Neural cell (in vitro differentiated cells): Measurements from ENCODE around the gene IDE. TPM values are rescaled to one million over a fixed set of nuclear protein-coding genes. Genes with fewer than 3 reads are reported as not detected.

ENCODE experiments used
- H2AFZ ChIP-seq: fragments of 200-600, 300-800 bp; sonication (generic), shearing (Covaris generic); 2 replicates; pipeline ENCODE4 v1.6.0; 2014; ENCODE audit warnings: low read depth, mild to moderate bottlenecking, antibody characterized with exemption, low read length, moderate library complexity
- H3F3A ChIP-seq: fragments of 200-600 bp; shearing (Covaris generic); 2 replicates; pipeline ENCODE4 v1.6.1; 2016; ENCODE audit warnings: mild to moderate bottlenecking, moderate library complexity, mixed read lengths, antibody characterized with exemption, low read length; ENCODE audit not compliant: insufficient read depth, poor library complexity, severe bottlenecking
- H3K27ac ChIP-seq: fragments of 200-600, 300-800 bp; sonication (generic), shearing (Covaris generic); 2 replicates; pipeline ENCODE4 v1.5.1; 2014; ENCODE audit warnings: mild to moderate bottlenecking, low read length, moderate library complexity
- H3K27me3 ChIP-seq: fragments of 300-800, 200-600 bp; sonication (generic), shearing (Covaris generic); 2 replicates; pipeline ENCODE4 v1.6.0; 2014; ENCODE audit warnings: mild to moderate bottlenecking, low read depth, low read length, moderate library complexity; ENCODE audit not compliant: insufficient read depth
- H3K36me3 ChIP-seq: fragments of 300-800, 200-600 bp; sonication (generic), shearing (Covaris generic); 2 replicates; pipeline ENCODE4 v1.5.1; 2014; ENCODE audit warnings: mild to moderate bottlenecking, antibody characterized with exemption, low read length, moderate library complexity; ENCODE audit not compliant: insufficient read depth
- H3K4me2 ChIP-seq: fragments of 300-800, 200-600 bp; sonication (generic), shearing (Covaris generic); 2 replicates; pipeline ENCODE4 v1.6.0; 2014; ENCODE audit warnings: mild to moderate bottlenecking, low read length
- H3K4me3 ChIP-seq: fragments of 300-800, 200-600 bp; sonication (generic), shearing (Covaris generic); 2 replicates; pipeline ENCODE4 v1.5.1; 2014; ENCODE audit warnings: mild to moderate bottlenecking, low read length, moderate library complexity
- H3K79me2 ChIP-seq: fragments of 200-600 bp; shearing (Covaris generic); replicated peaks from 2 replicates; pipeline ENCODE4 v1.6.0; 2014; ENCODE audit warnings: mild to moderate bottlenecking, low read length, moderate library complexity; ENCODE audit not compliant: insufficient read depth
- H3K9ac ChIP-seq: fragments of 300-800, 200-600 bp; sonication (generic), shearing (Covaris generic); 2 replicates; pipeline ENCODE4 v1.6.1; 2016; ENCODE audit warnings: mild to moderate bottlenecking, low read length, mixed read lengths
- H3K9me2 ChIP-seq: fragments of 200-600 bp; shearing (Covaris generic); 2 replicates; pipeline ENCODE4 v1.6.1; 2016; ENCODE audit warnings: mild to moderate bottlenecking, low read length, mixed read lengths; ENCODE audit not compliant: insufficient read depth
- H3K9me3 ChIP-seq: fragments of 200-600, 300-800 bp; sonication (generic), shearing (Covaris generic); 2 replicates; pipeline ENCODE4 v1.6.1; 2016; ENCODE audit warnings: mild to moderate bottlenecking, mixed run types, low read length, moderate library complexity, mixed read lengths
- H4K20me1 ChIP-seq: fragments of 200-600 bp; shearing (Covaris generic); 2 replicates; pipeline ENCODE4 v1.6.1; 2016; ENCODE audit warnings: mild to moderate bottlenecking, mixed run types; ENCODE audit not compliant: insufficient read depth
- EP300 ChIP-seq: fragments of 450-650 bp; conservative IDR thresholded peaks from 2 replicates; pipeline ENCODE4 v1.6.1; 2014; ENCODE audit warnings: antibody characterized with exemption, mild to moderate bottlenecking, moderate library complexity; ENCODE audit not compliant: poor library complexity, severe bottlenecking
- EZH2 ChIP-seq: fragments of 200-600, 300-800 bp; shearing (Covaris generic), sonication (generic); IDR thresholded peaks from 2 replicates; pipeline ENCODE4 v1.6.1; 2014; ENCODE audit warnings: antibody characterized with exemption, low read length, borderline replicate concordance, mild to moderate bottlenecking; ENCODE audit not compliant: insufficient read depth, poor library complexity, severe bottlenecking
- MXI1 ChIP-seq: fragments of 450-650 bp; conservative IDR thresholded peaks from 2 replicates; pipeline ENCODE4 v1.6.1; 2014; ENCODE audit warnings: antibody characterized with exemption, mild to moderate bottlenecking; ENCODE audit not compliant: poor library complexity, severe bottlenecking
- POLR2AphosphoS5 ChIP-seq: IDR thresholded peaks from 2 replicates; pipeline ENCODE4 v1.6.1; 2012
- RAD21 ChIP-seq: fragments of 450-650 bp; conservative IDR thresholded peaks from 2 replicates; pipeline ENCODE4 v1.6.1; 2014; ENCODE audit warnings: antibody characterized with exemption, mild to moderate bottlenecking, moderate library complexity
- SMC3 ChIP-seq: fragments of 450-650 bp; conservative IDR thresholded peaks from 2 replicates; pipeline ENCODE4 v1.6.1; 2014; ENCODE audit warnings: antibody characterized with exemption, mild to moderate bottlenecking, moderate library complexity; ENCODE audit not compliant: poor library complexity
- polyA plus RNA-seq: library from polyadenylated mRNA; depleted of rRNA; stranded (reverse); fragments of >200 nt; gene quantifications from 2 replicates; pipeline ENCODE4 v1.2.3, GENCODE V29; 2014
- TF ChIP-seq, protein P1 (sequence below): IDR thresholded peaks from 2 replicates; pipeline ENCODE4 v1.6.1; 2012; ENCODE audit warnings: borderline replicate concordance
- TF ChIP-seq, protein P2 (sequence below): fragments of 450-650 bp; IDR thresholded peaks from 2 replicates; pipeline ENCODE4 v1.5.1; 2014; ENCODE audit warnings: antibody characterized with exemption, mild to moderate bottlenecking, moderate library complexity; ENCODE audit not compliant: poor library complexity, severe bottlenecking

Gene IDE
- polyA plus RNA-seq, 1 donor from 2014 or later, result 10.4 TPM

DNA sequence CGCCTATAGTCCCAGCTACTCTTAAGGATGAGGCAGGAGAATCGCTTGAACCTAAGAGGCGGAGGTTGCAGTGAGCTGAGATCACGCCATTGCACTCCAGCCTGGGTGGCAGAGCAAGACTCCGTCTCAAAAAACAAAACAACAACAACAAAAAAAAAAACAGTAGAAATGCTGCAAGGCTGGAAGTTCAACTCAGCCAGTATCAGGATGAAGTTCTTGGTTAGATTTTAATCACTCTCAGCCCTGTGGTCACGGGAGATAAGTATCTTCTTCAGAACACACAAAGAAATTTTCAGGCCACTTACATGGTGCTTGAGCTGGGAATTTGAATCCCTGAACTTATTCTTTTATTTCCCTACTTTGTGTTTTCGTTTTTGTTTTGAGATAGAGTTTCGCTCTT, 162.5 kb downstream of the IDE start:
- TF ChIP-seq, protein P1, sequence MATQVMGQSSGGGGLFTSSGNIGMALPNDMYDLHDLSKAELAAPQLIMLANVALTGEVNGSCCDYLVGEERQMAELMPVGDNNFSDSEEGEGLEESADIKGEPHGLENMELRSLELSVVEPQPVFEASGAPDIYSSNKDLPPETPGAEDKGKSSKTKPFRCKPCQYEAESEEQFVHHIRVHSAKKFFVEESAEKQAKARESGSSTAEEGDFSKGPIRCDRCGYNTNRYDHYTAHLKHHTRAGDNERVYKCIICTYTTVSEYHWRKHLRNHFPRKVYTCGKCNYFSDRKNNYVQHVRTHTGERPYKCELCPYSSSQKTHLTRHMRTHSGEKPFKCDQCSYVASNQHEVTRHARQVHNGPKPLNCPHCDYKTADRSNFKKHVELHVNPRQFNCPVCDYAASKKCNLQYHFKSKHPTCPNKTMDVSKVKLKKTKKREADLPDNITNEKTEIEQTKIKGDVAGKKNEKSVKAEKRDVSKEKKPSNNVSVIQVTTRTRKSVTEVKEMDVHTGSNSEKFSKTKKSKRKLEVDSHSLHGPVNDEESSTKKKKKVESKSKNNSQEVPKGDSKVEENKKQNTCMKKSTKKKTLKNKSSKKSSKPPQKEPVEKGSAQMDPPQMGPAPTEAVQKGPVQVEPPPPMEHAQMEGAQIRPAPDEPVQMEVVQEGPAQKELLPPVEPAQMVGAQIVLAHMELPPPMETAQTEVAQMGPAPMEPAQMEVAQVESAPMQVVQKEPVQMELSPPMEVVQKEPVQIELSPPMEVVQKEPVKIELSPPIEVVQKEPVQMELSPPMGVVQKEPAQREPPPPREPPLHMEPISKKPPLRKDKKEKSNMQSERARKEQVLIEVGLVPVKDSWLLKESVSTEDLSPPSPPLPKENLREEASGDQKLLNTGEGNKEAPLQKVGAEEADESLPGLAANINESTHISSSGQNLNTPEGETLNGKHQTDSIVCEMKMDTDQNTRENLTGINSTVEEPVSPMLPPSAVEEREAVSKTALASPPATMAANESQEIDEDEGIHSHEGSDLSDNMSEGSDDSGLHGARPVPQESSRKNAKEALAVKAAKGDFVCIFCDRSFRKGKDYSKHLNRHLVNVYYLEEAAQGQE, result no peak
- TF ChIP-seq MXI1, result no peak
- no peak for TF ChIP-seq EZH2
- TF ChIP-seq, protein P2, sequence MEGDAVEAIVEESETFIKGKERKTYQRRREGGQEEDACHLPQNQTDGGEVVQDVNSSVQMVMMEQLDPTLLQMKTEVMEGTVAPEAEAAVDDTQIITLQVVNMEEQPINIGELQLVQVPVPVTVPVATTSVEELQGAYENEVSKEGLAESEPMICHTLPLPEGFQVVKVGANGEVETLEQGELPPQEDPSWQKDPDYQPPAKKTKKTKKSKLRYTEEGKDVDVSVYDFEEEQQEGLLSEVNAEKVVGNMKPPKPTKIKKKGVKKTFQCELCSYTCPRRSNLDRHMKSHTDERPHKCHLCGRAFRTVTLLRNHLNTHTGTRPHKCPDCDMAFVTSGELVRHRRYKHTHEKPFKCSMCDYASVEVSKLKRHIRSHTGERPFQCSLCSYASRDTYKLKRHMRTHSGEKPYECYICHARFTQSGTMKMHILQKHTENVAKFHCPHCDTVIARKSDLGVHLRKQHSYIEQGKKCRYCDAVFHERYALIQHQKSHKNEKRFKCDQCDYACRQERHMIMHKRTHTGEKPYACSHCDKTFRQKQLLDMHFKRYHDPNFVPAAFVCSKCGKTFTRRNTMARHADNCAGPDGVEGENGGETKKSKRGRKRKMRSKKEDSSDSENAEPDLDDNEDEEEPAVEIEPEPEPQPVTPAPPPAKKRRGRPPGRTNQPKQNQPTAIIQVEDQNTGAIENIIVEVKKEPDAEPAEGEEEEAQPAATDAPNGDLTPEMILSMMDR, result no peak
- TF ChIP-seq EP300, result no peak
- Histone ChIP-seq H3K36me3 (no peaks in the 10 kb centered on the region), H3K4me2 (no peak overlapping the region), H3K4me3 (no peak overlapping the region), H3K9me2 (no peaks in the 10 kb centered on the region), H3K27me3 (no peaks in the 10 kb centered on the region), H3K79me2 (no peaks in the 10 kb centered on the region), H3F3A (no peaks in the 10 kb centered on the region), H3K9ac (no peak overlapping the region), H4K20me1 (no peaks in the 10 kb centered on the region), H3K9me3 (no peaks in the 10 kb centered on the region), H3K27ac (no peak overlapping the region), H2AFZ (no peak overlapping the region)

DNA sequence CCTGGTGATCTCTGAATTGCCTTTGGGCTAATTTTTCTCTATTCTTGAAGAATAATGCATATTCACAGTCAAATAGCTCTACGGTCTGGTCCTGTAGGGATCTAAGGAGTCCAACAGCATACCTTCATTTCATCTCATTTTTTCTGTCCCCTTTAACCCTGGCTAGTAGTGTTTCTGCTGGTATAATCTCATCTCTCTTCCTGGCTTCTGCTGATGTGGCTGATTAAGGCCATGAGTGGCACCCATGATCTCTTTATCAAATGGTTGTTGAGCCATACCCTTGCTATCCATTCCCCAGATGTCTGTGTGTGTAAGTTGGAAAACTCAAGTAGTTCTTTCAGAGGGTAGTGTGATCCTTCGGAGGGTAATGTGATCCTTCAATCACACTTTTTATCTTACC, 163.4 kb downstream of the IDE start:
- TF ChIP-seq MXI1 (no peak), POLR2AphosphoS5 (no peak), EP300 (no peak), SMC3 (no peak), RAD21 (no peak)
- TF ChIP-seq, protein P2, result no peak
- H3K27ac ChIP-seq, result no peak overlapping the region
- no peaks in the 10 kb centered on the region for H3K9me3 ChIP-seq
- H4K20me1 ChIP-seq, result no peaks in the 10 kb centered on the region
- no peaks in the 10 kb centered on the region for H3K36me3 ChIP-seq
- H3K27me3 ChIP-seq, result no peaks in the 10 kb centered on the region
- H3K4me2 ChIP-seq, result no peak overlapping the region
- H3K4me3 ChIP-seq, result no peak overlapping the region
- H3K79me2 ChIP-seq, result no peaks in the 10 kb centered on the region
- no peaks in the 10 kb centered on the region for H3K9me2 ChIP-seq
- H3F3A ChIP-seq, result no peaks in the 10 kb centered on the region
- no peak overlapping the region for H2AFZ ChIP-seq
- H3K9ac ChIP-seq, result no peak overlapping the region
